Fibroblast of skin of scalp (primary cell): ENCODE measurements around the gene DLX6.

ENCODE experiments used
- DNase-seq: peaks from one replicate; pipeline ENCODE4 v3.0.0-alpha.2; 2013

Gene DLX6

GRCh38 chr7:96996111-96996957 is 9.0 kb upstream of the DLX6 start:
- DNase-seq, result no peak

GRCh38 chr7:96996958-96997511 is 8.3 kb upstream of the DLX6 start:
- DNase-seq, result no peak

- DNase-seq, result no peak
Observed at GRCh38 chr7:96997512-96998032, 7.8 kb upstream of the DLX6 start.

- no peak for DNase-seq
Observed at GRCh38 chr7:96998333-96998732, 7.0 kb upstream of the DLX6 start.

- DNase-seq, result no peak
Observed at GRCh38 chr7:96998744-96999143, 6.6 kb upstream of the DLX6 start.

- DNase-seq, result no peak
Observed at GRCh38 chr7:97001221-97001620, 4.1 kb upstream of the DLX6 start.

GRCh38 chr7:97001656-97002554 is 3.4 kb upstream of the DLX6 start:
- no peak for DNase-seq

GRCh38 chr7:97002555-97003261 is 2.6 kb upstream of the DLX6 start:
- no peak for DNase-seq

GRCh38 chr7:97003262-97004246 is 1.8 kb upstream of the DLX6 start:
- no peak for DNase-seq

GRCh38 chr7:97004247-97005182 is 838 bp upstream of the DLX6 start:
- no peak for DNase-seq

- peak; percentile 46 for DNase-seq
Observed at GRCh38 chr7:97006055-97006815, 882 bp downstream of the DLX6 start.

GRCh38 chr7:97006816-97007582 is 1.6 kb downstream of the DLX6 start:
- DNase-seq, result no peak

GRCh38 chr7:97007583-97007861 is 2.2 kb downstream of the DLX6 start:
- no peak for DNase-seq

GRCh38 chr7:97008275-97008917 is 3.0 kb downstream of the DLX6 start:
- no peak for DNase-seq

GRCh38 chr7:97009753-97010732 is 4.7 kb downstream of the DLX6 start:
- DNase-seq, result no peak

GRCh38 chr7:97011104-97011503 is 5.8 kb downstream of the DLX6 start:
- no peak for DNase-seq
